GM12865 (cell line): Measurements from ENCODE around the gene SLC52A1.

ENCODE experiments used
- DNase-seq: peaks from one replicate; pipeline ENCODE4 v3.0.0; 2010; ENCODE audit warnings: low read depth
- H3K4me3 ChIP-seq: 2 replicates; pipeline ENCODE4 v1.5.1; 2011; ENCODE audit warnings: mild to moderate bottlenecking, low read depth, low read length, control low read depth
- TF ChIP-seq, protein P1 (sequence below): IDR thresholded peaks from 2 replicates; pipeline ENCODE4 v1.5.1; 2011; ENCODE audit warnings: low read length, control low read depth, low read depth, inconsistent platforms; ENCODE audit not compliant: insufficient read depth; ENCODE audit errors: missing control alignments

SLC52A1 gene

DNA sequence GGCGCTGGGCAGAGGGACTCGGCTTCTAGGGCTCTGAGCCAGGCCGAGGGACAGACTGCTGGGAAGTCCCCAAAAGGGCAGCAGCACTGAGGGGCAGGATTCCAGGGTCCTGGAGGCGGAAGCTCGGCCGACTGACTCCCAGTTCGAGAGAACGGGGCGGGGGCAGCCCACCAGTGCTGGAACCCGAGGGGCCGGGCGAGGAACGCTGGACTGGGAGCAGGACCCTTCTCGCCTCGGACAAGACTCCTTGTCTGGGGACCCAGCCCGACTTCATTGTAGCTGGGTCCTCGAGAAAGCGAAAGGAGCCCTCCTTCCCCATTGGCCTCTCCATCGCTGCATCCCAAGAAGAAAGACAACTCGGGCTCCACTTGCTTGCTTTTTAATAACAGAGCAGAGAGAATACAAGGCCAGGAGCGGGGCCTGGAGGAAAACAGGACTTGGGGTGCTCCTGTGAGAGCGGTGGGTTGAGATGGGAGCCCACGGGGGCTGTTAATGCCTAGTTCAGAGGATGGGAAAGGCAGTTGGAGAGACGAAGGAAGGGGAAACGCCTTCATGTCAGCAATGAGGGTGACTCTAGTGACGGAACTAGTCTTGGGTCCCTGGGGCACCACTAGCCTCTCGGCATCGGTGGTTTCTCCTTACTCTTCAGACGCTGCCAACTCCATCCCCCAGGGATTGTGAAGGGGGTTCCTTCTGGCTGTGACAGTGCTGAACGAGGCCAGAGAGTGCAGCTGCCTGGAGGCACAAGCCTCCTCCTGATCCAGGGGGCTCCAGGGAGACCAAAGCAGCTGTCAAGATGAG is 47.3 kb downstream of the SLC52A1 start:
- TF ChIP-seq, protein P1, sequence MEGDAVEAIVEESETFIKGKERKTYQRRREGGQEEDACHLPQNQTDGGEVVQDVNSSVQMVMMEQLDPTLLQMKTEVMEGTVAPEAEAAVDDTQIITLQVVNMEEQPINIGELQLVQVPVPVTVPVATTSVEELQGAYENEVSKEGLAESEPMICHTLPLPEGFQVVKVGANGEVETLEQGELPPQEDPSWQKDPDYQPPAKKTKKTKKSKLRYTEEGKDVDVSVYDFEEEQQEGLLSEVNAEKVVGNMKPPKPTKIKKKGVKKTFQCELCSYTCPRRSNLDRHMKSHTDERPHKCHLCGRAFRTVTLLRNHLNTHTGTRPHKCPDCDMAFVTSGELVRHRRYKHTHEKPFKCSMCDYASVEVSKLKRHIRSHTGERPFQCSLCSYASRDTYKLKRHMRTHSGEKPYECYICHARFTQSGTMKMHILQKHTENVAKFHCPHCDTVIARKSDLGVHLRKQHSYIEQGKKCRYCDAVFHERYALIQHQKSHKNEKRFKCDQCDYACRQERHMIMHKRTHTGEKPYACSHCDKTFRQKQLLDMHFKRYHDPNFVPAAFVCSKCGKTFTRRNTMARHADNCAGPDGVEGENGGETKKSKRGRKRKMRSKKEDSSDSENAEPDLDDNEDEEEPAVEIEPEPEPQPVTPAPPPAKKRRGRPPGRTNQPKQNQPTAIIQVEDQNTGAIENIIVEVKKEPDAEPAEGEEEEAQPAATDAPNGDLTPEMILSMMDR: no peak
- peak; percentile 36 for DNase-seq
- peak overlapping the region; percentile 66 for H3K4me3 ChIP-seq

DNA sequence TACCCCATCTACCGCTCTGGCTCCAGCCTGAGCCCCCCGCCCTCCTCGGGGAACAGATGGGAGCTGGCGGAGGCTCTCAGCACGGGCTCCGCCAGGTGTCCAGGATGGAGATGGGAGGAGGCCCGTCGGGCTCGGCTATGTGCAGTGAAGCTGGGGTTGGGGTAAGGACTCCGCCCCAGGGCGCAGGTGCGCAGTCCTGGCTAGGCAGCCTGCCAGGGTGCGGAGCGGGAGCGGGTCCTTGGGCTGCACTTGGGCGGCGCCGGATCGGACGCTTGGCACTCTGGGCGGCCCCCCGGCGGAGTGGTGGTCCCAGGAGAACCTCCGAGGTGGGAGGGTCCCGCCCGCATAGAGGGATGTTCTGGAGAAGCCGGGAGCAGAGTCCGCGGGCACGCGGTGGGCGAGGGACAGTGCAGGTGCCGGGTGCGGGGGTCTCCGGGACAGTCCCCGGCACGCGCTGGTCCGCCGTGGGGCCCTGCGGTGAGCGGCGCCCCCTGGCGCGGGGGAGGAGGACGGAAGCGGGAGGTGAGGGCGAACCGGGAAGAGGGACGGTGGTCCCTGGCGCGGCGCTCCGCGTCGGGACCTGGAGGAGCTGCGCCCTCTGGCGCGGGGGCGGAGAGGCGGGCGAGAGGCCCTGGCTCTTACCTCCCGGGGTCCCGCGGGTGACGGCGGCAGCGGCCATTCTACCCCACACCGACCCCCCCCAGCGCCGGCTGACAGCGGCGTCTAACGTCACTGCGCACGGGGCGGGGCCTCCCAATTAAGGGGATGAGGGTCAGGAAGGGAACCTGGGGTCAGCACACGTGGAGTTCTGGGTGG is 48.1 kb downstream of the SLC52A1 start, which contains the start of gene CAMTA2:
Gene CAMTA2, minus strand, starts transcription at position 725 of the 816 bp plus-strand sequence. CDS start 1,453 bp downstream, outside the sequence.
- TF ChIP-seq, protein P1: peak; percentile 64
- peak; percentile 86 for DNase-seq
- H3K4me3 ChIP-seq: peak within 1 kb of the TSS; percentile 66

DNA sequence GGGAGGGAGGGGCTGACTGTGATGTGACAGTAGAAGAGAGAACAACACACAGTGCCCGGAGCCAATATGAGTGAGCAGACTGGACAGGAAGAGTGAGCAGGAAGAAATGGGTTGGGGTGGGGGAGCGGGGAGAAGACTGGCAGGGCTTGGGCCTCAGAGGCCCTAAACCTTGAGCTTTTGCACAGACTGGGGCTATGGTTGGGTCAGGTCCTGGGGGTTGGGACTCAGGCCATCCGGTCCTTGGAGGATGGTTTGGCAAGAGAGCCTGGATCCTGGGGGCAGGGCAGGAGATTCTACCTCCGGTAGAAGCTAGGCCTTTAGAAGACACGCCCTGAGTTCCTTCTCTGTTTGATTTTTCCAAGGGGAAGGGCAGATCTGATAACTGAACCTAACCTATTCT is 48.8 kb downstream of the SLC52A1 start:
- peak overlapping the region; percentile 66 for H3K4me3 ChIP-seq
- TF ChIP-seq, protein P1: no peak
- DNase-seq: peak; percentile 20
